Stimulated activated CD4-positive, alpha-beta T cell treated with anti-CD3 and anti-CD28 coated beads, Interleukin-15, amount 100 ng/mL, for 48 hours (primary cell): Measurements from ENCODE around the gene TSC22D3.
A peak's percentile ranks its signal among the peaks of the same experiment; 100 is the strongest.

Experiments used
- DNase-seq, 2 donors: peaks; one replicate each; pipeline ENCODE4 v3.0.0-alpha.2; 2020; ENCODE audit warnings: low read depth in 2 of 2

The TSC22D3 gene

DNA sequence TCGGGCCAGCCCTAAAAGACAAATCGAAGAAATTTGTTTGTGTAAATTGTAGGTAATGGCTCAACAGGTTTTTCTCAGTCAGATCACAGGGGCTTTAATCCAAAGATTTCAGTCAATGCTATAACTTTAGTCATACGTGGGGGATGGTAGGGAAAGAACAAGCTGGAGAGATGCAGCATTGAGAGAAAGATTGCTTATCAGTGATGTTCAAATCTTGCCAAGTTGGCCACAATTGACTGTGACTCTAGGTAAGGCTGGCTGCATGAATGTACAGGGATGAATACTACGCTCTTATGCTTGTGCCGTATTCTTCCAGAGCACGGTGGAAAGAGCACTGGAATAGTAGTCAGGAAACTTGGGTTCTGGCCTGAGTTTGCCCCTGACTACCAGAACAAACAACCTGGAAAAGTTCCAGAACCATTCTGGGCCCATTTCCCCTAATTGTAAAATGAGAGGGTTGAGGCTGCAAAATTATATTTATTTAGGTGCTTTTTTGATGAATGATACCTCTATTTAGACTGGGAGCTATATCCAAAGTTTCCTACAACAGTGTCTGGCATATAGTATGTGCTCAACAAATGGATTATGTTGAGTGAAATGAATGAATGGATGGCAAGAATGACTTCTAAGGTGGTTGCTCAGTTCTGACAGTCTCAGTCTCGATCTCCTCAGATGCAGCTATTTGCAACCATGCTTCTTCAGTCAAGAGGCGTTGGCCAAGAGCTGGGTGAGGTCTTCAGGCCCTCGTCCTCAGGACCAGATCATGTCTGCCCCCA is 44.4 kb downstream of the TSC22D3 start:
- DNase-seq: no peak

DNA sequence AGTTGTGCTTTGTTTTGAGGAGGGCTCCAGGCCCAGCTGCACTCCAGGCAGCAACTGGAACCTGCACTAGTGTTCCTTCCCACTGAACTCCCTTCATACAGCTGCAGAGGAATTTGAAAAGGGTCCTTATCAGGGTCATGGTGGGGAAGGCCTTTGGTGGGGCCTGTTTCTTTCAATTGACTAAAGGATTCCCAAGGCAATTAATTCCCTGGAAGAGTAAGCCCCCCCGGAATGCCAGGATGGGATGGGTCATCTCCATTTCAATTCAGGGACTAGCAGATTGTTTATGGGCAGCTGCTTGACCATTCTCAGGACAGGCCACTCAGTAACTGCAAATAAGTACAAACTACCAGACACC is 45.3 kb downstream of the TSC22D3 start:
- DNase-seq: no peak

DNA sequence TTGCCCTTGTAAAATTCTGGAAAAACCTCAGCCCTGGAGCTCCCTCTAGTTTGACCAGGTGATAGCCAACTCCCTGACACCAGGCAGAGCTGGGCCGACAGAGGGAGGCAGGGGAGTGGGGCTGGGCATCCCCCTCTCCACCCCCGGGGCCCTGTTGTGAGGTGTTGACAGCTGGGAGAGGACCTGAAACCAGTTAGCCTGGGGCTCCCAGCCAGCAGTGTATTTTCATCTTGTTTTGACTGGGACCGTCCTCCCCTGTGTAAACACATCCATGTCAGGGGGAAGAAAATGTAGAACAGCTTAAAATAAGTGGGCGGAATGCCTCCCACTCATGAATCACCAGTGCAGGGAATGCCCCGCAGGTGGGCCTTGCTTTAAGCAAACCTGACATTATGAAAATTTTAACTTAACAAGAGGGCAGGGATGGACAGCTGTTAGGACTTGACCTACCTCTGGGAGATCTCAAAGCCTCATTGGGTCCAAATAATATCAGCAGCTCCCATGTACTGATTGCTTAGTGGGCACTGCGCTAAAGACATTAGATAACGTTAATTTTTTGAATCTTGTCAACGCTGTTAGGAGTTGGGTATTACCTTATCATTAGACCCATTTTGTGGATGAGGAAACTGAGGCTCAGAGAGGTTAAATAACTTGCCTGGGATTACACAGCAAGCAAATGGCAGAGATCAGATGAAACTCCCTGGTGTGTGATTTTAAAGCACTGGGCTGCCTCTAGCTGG is 45.9 kb downstream of the TSC22D3 start:
- DNase-seq: no peak

DNA sequence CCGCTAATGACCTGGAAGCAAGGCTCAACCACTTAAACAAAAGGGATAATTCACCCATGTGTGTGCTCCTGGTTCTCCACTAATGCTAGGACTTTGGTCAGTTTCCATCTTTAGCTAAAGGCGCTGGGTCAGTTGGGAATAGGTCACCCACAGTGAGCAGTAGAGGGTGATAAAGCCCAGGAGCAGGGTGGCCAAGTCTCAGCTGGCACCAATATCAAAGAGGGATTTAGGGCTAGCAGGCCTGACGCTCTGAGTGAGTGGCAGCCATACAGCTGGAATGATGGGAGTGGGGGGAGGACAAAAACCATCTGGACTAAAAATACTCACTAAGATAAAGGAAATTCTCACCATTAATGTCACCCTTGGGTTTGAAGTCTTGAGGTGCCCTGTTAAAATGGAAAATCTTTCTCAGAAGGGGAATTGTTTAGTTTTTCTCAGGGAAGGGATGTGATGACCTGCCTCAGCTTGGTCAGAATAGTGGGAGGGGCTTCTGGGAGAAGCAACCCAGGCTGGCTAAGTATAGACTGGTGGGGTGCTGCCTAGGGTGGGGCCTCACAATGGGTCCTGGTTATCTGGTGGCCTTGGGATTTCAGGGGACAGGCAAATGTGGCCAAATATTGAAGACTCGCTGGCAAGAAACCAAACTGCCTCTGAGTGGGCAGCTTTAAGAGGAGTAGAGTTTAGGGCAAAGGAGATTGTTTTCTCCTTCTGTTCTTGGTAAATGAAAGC is 47.1 kb downstream of the TSC22D3 start:
- no peak for DNase-seq

DNA sequence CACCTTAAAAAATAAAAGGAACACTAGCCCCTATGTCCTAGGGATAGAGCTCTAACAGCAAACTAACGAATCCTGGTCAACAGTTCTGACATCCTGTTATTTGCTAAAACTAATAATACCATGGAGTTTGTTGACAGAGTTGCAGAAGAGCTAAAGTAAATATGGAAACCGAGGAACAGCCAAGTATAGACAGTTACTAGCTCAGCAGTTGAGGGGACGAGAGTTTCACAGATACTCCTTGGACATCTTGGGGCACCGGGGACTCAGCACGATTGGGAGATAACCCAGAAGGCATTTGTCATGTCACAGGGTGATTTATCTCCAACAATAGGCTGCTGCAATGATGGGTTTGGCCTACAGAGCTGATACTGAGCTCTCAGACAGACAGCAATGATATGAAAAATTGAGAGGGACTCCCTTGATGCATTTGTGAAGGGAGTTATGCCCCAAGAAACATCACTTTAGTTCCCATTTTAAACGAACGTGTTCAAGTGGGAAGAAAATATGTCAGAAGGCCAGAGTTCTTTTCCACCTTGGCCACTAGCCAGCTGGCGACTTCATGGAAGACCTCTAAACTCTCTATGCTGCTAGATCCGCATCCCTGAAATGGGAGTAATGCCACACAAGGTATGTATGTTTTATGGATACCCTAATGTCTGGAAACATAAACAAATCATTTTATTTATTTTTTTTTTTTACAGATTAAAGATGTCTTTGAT is 48.6 kb downstream of the TSC22D3 start:
- no peak for DNase-seq

DNA sequence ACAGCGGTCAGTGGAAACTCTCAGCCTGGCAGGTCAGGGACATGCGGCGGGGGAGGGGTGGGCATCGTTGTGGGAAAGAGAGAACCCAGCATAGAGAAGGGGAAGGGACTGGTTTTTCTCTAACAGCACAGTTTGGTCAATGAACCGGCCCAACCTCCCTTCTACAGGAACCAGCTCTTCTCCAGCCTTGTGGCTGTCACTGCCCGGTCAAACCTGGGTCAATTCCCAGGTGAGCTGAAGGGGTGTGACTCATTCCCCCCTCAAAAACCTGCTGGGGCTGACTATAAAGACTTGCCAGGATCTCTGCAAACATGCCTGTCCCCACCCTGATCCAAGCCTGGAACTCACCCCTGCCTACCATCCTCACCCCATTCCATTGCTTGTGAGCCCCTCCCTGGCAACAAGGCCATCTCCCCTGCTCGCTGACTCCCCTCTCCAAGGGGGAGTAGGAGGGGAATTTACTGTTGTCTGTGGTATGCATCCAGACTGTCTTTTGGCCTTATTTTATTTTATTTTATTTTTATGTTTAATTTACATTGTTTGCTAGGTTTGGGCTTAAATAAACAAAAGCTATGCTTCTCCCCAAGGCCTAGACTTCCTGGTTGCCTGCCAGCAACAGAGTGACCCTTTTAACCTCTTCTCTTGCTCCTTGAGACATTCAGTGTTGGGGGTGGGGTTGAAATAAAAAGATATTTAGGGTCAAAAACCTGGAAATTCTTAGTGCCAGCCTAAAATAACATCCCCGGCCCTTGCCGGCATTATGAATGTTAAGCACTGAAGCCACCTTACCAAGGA is 49.6 kb downstream of the TSC22D3 start:
- DNase-seq: no peak

DNA sequence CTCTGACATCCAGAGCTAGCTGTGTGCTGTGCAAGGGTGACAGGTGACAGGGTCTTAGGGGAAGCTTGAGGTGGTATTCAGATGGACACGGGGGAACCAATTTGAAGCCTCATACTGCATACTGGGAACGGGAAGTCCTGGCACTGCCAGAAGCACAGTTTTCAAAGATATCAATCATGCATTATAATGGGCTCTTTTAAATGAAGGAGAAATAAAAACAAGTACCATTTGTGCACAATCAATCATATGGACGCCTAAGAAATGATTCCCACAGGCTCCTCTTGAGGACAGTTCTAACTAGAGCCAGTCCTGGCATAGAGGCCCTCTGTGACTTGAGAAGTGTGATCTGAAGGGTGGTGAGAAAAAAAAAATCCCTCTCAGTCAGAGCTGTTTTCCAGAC is 50.9 kb downstream of the TSC22D3 start:
- no peak for DNase-seq

DNA sequence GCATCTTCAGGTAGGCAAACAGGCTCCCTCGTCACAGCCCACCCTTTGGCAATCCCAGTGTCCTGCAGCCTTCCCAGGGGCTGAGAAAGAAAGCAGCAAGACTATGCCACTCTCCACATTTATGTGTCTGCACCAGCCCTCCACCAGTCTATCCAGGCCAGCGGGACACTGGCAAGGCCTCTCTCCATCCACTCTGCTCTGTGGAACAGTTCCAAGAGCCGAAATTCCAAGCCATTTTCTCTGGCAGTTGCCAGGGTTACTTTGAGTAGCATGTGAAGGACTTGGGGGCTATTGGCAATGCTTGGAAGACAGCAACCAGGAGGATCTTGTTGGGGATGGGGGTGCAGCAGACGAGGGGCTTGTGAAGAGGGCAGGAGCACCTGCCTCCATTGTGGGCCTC is 52.1 kb downstream of the TSC22D3 start:
- DNase-seq: no peak

DNA sequence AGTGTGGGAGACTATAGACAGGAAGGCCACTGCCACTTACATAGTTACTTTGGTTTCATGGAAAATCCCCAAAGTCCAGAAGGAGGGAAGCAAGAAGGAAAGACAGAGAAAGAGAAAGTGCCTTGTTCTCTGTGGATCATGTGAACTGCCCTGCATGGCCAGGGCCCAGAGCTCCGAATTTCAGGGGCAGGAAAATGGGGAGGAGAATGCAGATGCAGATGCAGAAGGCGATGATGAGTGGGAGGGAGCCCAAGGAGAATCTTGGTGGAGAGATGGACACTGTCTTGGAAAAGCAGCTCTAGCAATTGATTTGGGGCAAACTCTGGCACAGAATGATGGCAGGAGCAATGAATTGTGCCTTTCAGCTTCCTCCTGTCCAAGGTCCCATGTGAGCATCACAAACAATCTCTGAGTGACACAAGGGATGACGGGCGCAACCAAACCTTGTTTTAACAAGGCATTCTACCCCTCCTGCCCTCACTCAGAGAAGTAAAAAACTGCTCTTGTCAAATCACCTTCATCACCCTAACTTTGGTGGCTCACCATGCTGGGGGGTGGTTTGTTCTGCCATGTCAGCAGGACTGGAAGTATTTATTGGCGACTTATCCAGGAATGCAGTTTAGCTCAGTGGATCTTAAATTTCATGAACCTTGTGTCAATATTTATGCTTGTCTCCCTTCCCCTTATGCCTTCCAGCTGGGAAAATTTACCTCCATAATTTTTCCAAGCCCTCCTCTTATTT is 53.5 kb downstream of the TSC22D3 start:
- no peak for DNase-seq

DNA sequence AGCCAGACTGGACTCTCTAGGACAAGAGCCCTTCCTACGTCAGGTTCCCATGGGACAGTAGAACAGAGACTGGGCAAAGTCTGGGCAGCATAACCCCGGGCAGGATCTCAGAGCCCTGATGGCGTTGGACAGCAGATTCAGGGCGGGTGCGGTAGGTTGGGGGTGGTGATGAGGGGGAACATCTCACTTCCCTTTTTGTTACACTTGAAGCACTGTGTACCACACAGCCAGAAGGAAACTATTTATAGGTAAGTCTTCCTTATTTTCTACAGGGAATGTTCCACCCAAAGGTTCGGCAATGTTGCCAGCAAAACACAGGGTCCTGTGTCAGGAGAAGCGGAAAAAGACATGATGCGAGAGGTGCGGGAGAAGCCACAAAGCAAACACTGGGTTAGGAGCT is 54.3 kb downstream of the TSC22D3 start:
- no peak for DNase-seq

DNA sequence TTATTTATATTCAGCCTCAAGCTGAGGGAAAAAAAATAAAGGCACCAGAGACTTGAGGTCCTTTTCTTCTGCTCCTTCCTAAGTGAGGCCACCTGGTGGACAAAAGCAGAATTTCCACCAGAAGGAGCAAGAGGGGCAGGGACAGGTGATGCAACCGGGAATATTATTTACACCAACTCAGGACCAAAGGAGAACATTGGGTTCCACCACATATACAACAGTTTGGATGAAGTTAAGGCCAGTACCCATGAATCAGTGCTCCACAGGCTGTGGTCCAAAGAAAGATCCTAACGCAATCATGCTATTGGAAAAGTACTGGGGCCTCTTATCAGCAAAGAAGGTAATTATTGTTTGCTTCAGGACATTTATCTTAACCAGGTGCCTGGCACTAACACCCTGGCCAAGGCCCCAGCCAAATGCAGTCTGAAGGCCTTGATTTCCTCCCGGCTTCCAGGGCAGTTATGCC is 57.4 kb downstream of the TSC22D3 start:
- DNase-seq: peak; percentile 39 to 75

DNA sequence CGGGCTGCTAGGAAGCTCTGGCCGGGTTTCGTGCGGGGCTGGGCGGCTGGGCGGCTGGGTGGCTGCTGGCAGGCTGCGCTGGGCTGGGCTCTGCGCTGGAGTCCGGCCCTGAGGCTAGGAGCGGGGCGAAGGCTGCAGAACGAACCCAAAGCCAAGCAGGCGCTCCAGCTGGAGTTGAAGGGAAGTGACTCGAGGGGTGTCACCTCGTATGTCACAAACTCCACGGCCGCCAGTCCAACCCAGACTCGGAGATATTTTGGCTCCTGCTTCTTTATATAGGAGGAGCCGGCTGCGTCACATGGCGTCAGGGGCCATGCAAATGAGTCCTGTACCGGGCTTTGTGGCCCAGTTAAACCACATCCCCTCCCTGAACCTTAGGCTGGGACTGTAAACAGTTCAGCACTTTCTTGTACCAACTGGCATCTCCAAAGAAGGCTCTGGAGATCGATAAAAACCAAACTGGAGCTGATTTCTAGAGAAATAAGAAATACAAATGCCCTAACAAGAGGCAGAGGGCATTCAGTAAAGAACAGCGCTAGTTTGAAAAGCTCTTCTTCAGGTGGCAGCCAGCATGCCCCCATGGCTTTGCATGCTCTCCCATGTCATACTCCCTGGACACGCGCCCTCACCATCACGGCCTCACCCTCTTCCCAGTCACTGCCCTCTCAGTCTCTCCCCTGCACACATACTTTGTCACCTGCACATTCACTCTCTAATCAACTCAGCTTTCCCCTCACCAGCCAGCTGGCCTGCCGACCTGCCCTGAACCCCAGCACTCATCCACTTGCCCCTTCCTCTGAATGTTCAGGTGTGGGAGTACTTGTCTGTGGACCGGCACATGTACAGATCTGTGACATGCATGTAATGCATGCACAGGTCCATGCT is 58.5 kb downstream of the TSC22D3 start:
- peak; percentile 73 to 75 for DNase-seq

DNA sequence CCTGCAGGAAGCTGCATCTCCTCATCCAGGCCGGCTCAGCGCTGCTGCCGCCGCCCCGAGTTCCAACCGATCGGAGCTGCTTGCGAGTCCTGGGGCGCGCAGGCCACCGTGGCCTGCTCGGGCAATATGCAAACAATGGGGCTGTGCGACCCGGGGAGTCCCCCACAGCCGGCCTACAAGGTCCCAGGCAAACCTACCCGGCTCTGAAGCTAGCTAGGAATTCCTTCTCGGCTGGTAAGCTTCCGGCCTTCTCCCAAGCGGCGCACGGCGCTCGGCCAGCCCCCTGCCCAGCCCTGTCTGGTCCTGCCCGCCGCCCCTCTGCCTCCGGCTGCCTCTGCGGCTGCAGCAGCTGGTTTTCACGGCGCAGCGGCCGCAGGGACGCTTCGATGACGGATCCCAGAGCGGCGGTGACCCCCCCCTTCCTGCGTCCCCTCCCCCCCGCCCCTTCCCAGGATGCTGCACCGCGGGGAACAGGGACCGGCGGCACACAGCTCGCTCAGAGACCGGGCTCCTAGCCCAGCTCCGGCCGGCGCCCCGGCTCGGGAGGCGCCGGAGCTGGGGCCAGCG is 59.4 kb downstream of the TSC22D3 start:
- DNase-seq: no peak

DNA sequence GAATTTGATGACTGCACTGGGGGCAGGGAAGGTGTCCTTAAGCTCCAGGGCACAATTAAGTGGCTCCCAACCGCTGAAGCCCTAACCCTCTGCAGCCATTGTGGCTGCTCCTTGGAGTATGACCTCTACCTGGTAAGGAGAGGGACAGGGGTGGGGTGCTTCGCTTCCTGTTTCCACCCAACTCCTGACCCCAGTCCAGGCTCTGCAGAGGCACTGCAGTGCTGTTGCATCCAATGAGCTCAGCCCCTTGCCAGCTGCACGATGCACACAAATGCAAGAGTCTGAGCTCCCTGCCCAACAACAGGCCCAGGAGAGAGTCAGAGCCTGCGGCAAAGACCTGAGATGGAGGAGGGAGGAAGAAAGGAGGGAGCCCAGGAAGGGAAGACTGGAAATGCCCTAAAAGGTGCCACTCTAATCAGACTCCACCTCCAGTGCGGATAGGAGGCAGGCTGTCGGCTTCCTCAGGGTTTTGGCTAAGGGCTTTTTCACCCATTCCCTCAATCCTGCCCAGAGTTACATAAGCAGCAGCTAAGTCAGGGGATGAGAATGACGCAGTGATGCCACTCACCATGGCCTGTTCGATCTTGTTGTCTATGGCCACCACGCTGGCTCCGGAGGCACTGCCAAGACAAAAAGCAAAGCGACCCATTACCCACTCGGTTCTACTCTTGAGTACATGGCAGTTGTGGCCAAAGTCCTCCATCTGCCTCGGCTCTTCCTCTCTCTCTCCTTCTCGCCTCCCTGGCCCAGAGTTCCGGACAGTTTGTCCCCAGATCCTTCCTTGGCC is 60.1 kb downstream of the TSC22D3 start:
- DNase-seq: no peak

DNA sequence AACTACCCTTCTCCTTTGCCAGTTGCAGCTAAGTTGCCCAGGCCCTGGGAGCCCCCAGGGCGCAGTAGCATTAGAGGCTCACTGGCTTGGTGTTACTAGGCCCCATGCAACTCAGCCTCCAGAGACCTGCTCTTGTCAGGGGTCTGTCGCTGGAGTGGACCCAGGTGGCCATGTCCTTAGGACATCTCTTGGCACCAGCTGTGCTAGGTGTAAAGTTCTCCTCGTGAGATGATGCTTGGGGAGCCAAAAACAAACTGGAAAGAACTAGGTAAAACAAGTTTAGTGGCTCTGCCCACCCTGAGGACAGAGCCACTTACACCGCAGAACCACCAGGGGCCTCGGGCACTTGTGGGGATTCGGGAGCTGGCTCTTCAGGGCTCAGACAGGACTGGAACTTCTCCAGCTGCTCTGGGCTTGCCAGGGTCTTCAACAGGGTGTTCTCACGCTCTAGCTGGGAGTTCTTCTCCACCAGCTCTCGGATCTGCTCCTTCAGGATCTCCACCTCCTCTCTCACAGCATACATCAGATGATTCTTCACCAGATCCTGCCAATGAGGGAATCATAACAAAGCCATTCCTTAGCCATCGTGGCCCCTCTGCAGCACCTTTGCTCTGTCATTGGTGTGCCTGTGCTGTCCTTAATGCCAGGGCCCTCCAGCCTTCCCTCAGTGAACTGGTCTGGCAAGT is 61.2 kb downstream of the TSC22D3 start:
- DNase-seq: no peak

DNA sequence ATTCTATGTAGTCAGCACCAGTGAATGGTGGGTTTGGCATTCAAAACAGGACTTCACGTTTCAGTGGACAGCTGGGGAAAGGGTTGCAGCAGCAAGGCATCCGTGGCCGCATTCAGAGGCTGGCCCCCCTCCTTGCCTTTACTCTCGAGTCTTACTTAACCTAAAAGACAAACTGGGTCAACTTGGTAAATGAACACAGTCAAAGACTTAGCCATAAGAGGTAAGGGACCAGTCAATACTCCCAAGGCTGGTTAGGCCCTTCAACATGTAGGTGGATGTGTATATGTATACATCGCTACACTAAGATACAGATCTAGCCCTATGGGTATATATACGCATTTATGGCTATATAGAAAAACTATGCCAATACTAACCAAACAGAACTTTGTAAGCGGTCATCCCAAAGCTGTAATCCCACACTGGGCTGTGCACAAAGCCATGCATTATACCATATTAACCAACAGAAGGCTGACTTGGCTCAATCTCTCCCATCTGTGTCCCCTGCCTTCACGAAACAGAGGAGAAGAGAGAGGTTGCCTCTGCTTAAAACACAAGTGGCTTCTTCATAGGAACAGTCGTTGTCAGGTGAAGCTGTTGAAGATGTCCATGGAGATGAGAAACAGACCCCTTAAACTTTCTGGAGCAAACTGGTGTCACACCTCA is 61.9 kb downstream of the TSC22D3 start:
- DNase-seq: no peak

DNA sequence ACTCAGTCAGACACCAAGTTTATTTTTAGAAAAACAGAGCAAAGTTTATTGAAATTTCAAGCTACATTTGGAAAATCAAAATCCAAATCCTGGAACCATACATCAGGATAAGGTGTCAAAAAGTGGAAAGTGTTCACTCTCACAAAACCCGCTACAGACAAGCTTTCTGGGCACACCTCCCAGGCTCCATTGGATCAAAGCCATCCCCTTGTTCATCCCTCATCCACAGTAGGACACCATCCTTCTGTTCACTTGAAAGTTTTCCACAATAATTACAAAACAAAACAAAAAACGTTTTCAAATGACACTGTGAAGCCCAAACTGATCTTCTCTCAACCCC is 62.4 kb downstream of the TSC22D3 start:
- DNase-seq: no peak
